ENCODE results near the gene SERPINB4.
"Not testable (repeated sequence)": the region's sequence is repeated elsewhere in the genome, so short reads cannot be mapped to it uniquely, and the experiment has no call there.

The SERPINB4 gene

GRCh38 chr18:63646936-63647335 is 2.9 kb upstream of the SERPINB4 start:
- no peaks in the 10 kb centered on the region for H3K4me1 ChIP-seq (ENCODE audit: control insufficient read depth, low read length)
- H3K9me2 ChIP-seq (replicated peaks; ENCODE audit: control insufficient read depth, low read length) = no peaks in the 10 kb centered on the region
- no peaks in the 10 kb centered on the region for H3F3A ChIP-seq (ENCODE audit: control insufficient read depth, insufficient read depth)
- H3K4me3 ChIP-seq (ENCODE audit: low read length) = no peak overlapping the region
- no peaks in the 10 kb centered on the region for H4K20me1 ChIP-seq (ENCODE audit: control insufficient read depth, insufficient read depth, low read depth, low read length)
- no peak for TF ChIP-seq CTCF (IDR thresholded peaks at IDR 0.05; ENCODE audit: low read depth, low read length, poor library complexity, severe bottlenecking)
- TF ChIP-seq EZH2phosphoT487 (IDR thresholded peaks at IDR 0.05; ENCODE audit: borderline replicate concordance, low read length) = no peak
- no peaks in the 10 kb centered on the region for H3K9me3 ChIP-seq (ENCODE audit: control insufficient read depth, insufficient read depth, low read length)
- no peak overlapping the region for H3K4me2 ChIP-seq (ENCODE audit: low read length)
- no peak overlapping the region for H3K27ac ChIP-seq (ENCODE audit: low read depth, low read length)
- H3K36me3 ChIP-seq (ENCODE audit: control insufficient read depth, low read length) = no peaks in the 10 kb centered on the region
- H3K79me2 ChIP-seq (ENCODE audit: control insufficient read depth, low read length) = no peaks in the 10 kb centered on the region
- no peaks in the 10 kb centered on the region for H3K27me3 ChIP-seq (ENCODE audit: control insufficient read depth, low read length)

- not testable (repeated sequence) for H4K20me1 ChIP-seq (ENCODE audit: control insufficient read depth, insufficient read depth, low read depth, low read length); H3K9me3 ChIP-seq (ENCODE audit: control insufficient read depth, insufficient read depth, low read length); H3K79me2 ChIP-seq (ENCODE audit: control insufficient read depth, low read length); H3K9me2 ChIP-seq (replicated peaks; ENCODE audit: control insufficient read depth, low read length); H3K4me3 ChIP-seq (ENCODE audit: low read length); H3F3A ChIP-seq (ENCODE audit: control insufficient read depth, insufficient read depth); H3K27ac ChIP-seq (ENCODE audit: low read depth, low read length); H3K4me2 ChIP-seq (ENCODE audit: low read length); H3K4me1 ChIP-seq (ENCODE audit: control insufficient read depth, low read length); H3K36me3 ChIP-seq (ENCODE audit: control insufficient read depth, low read length); H3K27me3 ChIP-seq (ENCODE audit: control insufficient read depth, low read length)
These were observed 638 bp upstream of the SERPINB4 start for GRCh38 chr18:63644694-63645093.

- not testable (repeated sequence) for H3K4me2 ChIP-seq (ENCODE audit: low read length); H3K27me3 ChIP-seq (ENCODE audit: control insufficient read depth, low read length); H3K4me3 ChIP-seq (ENCODE audit: low read length); H3K4me1 ChIP-seq (ENCODE audit: control insufficient read depth, low read length); H3K9me2 ChIP-seq (replicated peaks; ENCODE audit: control insufficient read depth, low read length); H4K20me1 ChIP-seq (ENCODE audit: control insufficient read depth, insufficient read depth, low read depth, low read length); H3K9me3 ChIP-seq (ENCODE audit: control insufficient read depth, insufficient read depth, low read length); H3F3A ChIP-seq (ENCODE audit: control insufficient read depth, insufficient read depth); H3K36me3 ChIP-seq (ENCODE audit: control insufficient read depth, low read length); H3K27ac ChIP-seq (ENCODE audit: low read depth, low read length); H3K79me2 ChIP-seq (ENCODE audit: control insufficient read depth, low read length)
These were observed 1.2 kb downstream of the SERPINB4 start for GRCh38 chr18:63642668-63643356.

GRCh38 chr18:63641157-63641680 is 2.8 kb downstream of the SERPINB4 start:
- H3K4me1 ChIP-seq (ENCODE audit: control insufficient read depth, low read length); H3K27me3 ChIP-seq (ENCODE audit: control insufficient read depth, low read length); H3F3A ChIP-seq (ENCODE audit: control insufficient read depth, insufficient read depth); H3K27ac ChIP-seq (ENCODE audit: low read depth, low read length); H3K9me3 ChIP-seq (ENCODE audit: control insufficient read depth, insufficient read depth, low read length); H3K36me3 ChIP-seq (ENCODE audit: control insufficient read depth, low read length); H3K4me3 ChIP-seq (ENCODE audit: low read length); H4K20me1 ChIP-seq (ENCODE audit: control insufficient read depth, insufficient read depth, low read depth, low read length); H3K4me2 ChIP-seq (ENCODE audit: low read length); H3K9me2 ChIP-seq (replicated peaks; ENCODE audit: control insufficient read depth, low read length); H3K79me2 ChIP-seq (ENCODE audit: control insufficient read depth, low read length): not testable (repeated sequence)

- no peaks in the 10 kb centered on the region for H3F3A ChIP-seq (ENCODE audit: control insufficient read depth, insufficient read depth)
- TF ChIP-seq CTCF (IDR thresholded peaks at IDR 0.05; ENCODE audit: low read depth, low read length, poor library complexity, severe bottlenecking) (no peak), EZH2phosphoT487 (IDR thresholded peaks at IDR 0.05; ENCODE audit: borderline replicate concordance, low read length) (no peak)
- no peaks in the 10 kb centered on the region for H3K9me2 ChIP-seq (replicated peaks; ENCODE audit: control insufficient read depth, low read length)
- no peaks in the 10 kb centered on the region for H4K20me1 ChIP-seq (ENCODE audit: control insufficient read depth, insufficient read depth, low read depth, low read length)
- H3K4me3 ChIP-seq (ENCODE audit: low read length) = no peak overlapping the region
- H3K36me3 ChIP-seq (ENCODE audit: control insufficient read depth, low read length) = no peaks in the 10 kb centered on the region
- no peaks in the 10 kb centered on the region for H3K4me1 ChIP-seq (ENCODE audit: control insufficient read depth, low read length)
- no peaks in the 10 kb centered on the region for H3K9me3 ChIP-seq (ENCODE audit: control insufficient read depth, insufficient read depth, low read length)
- H3K79me2 ChIP-seq (ENCODE audit: control insufficient read depth, low read length) = no peaks in the 10 kb centered on the region
- no peak overlapping the region for H3K27ac ChIP-seq (ENCODE audit: low read depth, low read length)
- no peaks in the 10 kb centered on the region for H3K27me3 ChIP-seq (ENCODE audit: control insufficient read depth, low read length)
- no peak overlapping the region for H3K4me2 ChIP-seq (ENCODE audit: low read length)
These were observed 6.4 kb downstream of the SERPINB4 start for GRCh38 chr18:63637703-63638102.
